Neural cell (in vitro differentiated cells): Measurements from ENCODE around the gene C4orf36. TPM values are rescaled to one million over a fixed set of nuclear protein-coding genes. Genes with fewer than 3 reads are reported as not detected.

ENCODE experiments used
- H2AFZ ChIP-seq: fragments of 200-600, 300-800 bp; sonication (generic), shearing (Covaris generic); 2 replicates; pipeline ENCODE4 v1.6.0; 2014; ENCODE audit warnings: low read depth, mild to moderate bottlenecking, antibody characterized with exemption, low read length, moderate library complexity
- H3F3A ChIP-seq: fragments of 200-600 bp; shearing (Covaris generic); 2 replicates; pipeline ENCODE4 v1.6.1; 2016; ENCODE audit warnings: mild to moderate bottlenecking, moderate library complexity, mixed read lengths, antibody characterized with exemption, low read length; ENCODE audit not compliant: insufficient read depth, poor library complexity, severe bottlenecking
- H3K27ac ChIP-seq: fragments of 200-600, 300-800 bp; sonication (generic), shearing (Covaris generic); 2 replicates; pipeline ENCODE4 v1.5.1; 2014; ENCODE audit warnings: mild to moderate bottlenecking, low read length, moderate library complexity
- H3K27me3 ChIP-seq: fragments of 300-800, 200-600 bp; sonication (generic), shearing (Covaris generic); 2 replicates; pipeline ENCODE4 v1.6.0; 2014; ENCODE audit warnings: mild to moderate bottlenecking, low read depth, low read length, moderate library complexity; ENCODE audit not compliant: insufficient read depth
- H3K36me3 ChIP-seq: fragments of 300-800, 200-600 bp; sonication (generic), shearing (Covaris generic); 2 replicates; pipeline ENCODE4 v1.5.1; 2014; ENCODE audit warnings: mild to moderate bottlenecking, antibody characterized with exemption, low read length, moderate library complexity; ENCODE audit not compliant: insufficient read depth
- H3K4me2 ChIP-seq: fragments of 300-800, 200-600 bp; sonication (generic), shearing (Covaris generic); 2 replicates; pipeline ENCODE4 v1.6.0; 2014; ENCODE audit warnings: mild to moderate bottlenecking, low read length
- H3K4me3 ChIP-seq: fragments of 300-800, 200-600 bp; sonication (generic), shearing (Covaris generic); 2 replicates; pipeline ENCODE4 v1.5.1; 2014; ENCODE audit warnings: mild to moderate bottlenecking, low read length, moderate library complexity
- H3K79me2 ChIP-seq: fragments of 200-600 bp; shearing (Covaris generic); replicated peaks from 2 replicates; pipeline ENCODE4 v1.6.0; 2014; ENCODE audit warnings: mild to moderate bottlenecking, low read length, moderate library complexity; ENCODE audit not compliant: insufficient read depth
- H3K9ac ChIP-seq: fragments of 300-800, 200-600 bp; sonication (generic), shearing (Covaris generic); 2 replicates; pipeline ENCODE4 v1.6.1; 2016; ENCODE audit warnings: mild to moderate bottlenecking, low read length, mixed read lengths
- H3K9me2 ChIP-seq: fragments of 200-600 bp; shearing (Covaris generic); 2 replicates; pipeline ENCODE4 v1.6.1; 2016; ENCODE audit warnings: mild to moderate bottlenecking, low read length, mixed read lengths; ENCODE audit not compliant: insufficient read depth
- H3K9me3 ChIP-seq: fragments of 200-600, 300-800 bp; sonication (generic), shearing (Covaris generic); 2 replicates; pipeline ENCODE4 v1.6.1; 2016; ENCODE audit warnings: mild to moderate bottlenecking, mixed run types, low read length, moderate library complexity, mixed read lengths
- H4K20me1 ChIP-seq: fragments of 200-600 bp; shearing (Covaris generic); 2 replicates; pipeline ENCODE4 v1.6.1; 2016; ENCODE audit warnings: mild to moderate bottlenecking, mixed run types; ENCODE audit not compliant: insufficient read depth
- EP300 ChIP-seq: fragments of 450-650 bp; conservative IDR thresholded peaks from 2 replicates; pipeline ENCODE4 v1.6.1; 2014; ENCODE audit warnings: antibody characterized with exemption, mild to moderate bottlenecking, moderate library complexity; ENCODE audit not compliant: poor library complexity, severe bottlenecking
- EZH2 ChIP-seq: fragments of 200-600, 300-800 bp; shearing (Covaris generic), sonication (generic); IDR thresholded peaks from 2 replicates; pipeline ENCODE4 v1.6.1; 2014; ENCODE audit warnings: antibody characterized with exemption, low read length, borderline replicate concordance, mild to moderate bottlenecking; ENCODE audit not compliant: insufficient read depth, poor library complexity, severe bottlenecking
- MXI1 ChIP-seq: fragments of 450-650 bp; conservative IDR thresholded peaks from 2 replicates; pipeline ENCODE4 v1.6.1; 2014; ENCODE audit warnings: antibody characterized with exemption, mild to moderate bottlenecking; ENCODE audit not compliant: poor library complexity, severe bottlenecking
- POLR2AphosphoS5 ChIP-seq: IDR thresholded peaks from 2 replicates; pipeline ENCODE4 v1.6.1; 2012
- RAD21 ChIP-seq: fragments of 450-650 bp; conservative IDR thresholded peaks from 2 replicates; pipeline ENCODE4 v1.6.1; 2014; ENCODE audit warnings: antibody characterized with exemption, mild to moderate bottlenecking, moderate library complexity
- SMC3 ChIP-seq: fragments of 450-650 bp; conservative IDR thresholded peaks from 2 replicates; pipeline ENCODE4 v1.6.1; 2014; ENCODE audit warnings: antibody characterized with exemption, mild to moderate bottlenecking, moderate library complexity; ENCODE audit not compliant: poor library complexity
- TAF1 ChIP-seq: IDR thresholded peaks from 2 replicates; pipeline ENCODE4 v1.6.1; 2012; ENCODE audit warnings: low read depth
- polyA plus RNA-seq: library from polyadenylated mRNA; depleted of rRNA; stranded (reverse); fragments of >200 nt; gene quantifications from 2 replicates; pipeline ENCODE4 v1.2.3, GENCODE V29; 2014
- TF ChIP-seq, protein P1 (sequence below): fragments of 450-650 bp; IDR thresholded peaks from 2 replicates; pipeline ENCODE4 v1.5.1; 2014; ENCODE audit warnings: antibody characterized with exemption, mild to moderate bottlenecking, moderate library complexity; ENCODE audit not compliant: poor library complexity, severe bottlenecking
- TF ChIP-seq, protein P2 (sequence below): IDR thresholded peaks from 2 replicates; pipeline ENCODE4 v1.6.1; 2012; ENCODE audit warnings: borderline replicate concordance

The C4orf36 gene
- polyA plus RNA-seq, 1 donor from 2014 or later = 1.5 TPM

DNA sequence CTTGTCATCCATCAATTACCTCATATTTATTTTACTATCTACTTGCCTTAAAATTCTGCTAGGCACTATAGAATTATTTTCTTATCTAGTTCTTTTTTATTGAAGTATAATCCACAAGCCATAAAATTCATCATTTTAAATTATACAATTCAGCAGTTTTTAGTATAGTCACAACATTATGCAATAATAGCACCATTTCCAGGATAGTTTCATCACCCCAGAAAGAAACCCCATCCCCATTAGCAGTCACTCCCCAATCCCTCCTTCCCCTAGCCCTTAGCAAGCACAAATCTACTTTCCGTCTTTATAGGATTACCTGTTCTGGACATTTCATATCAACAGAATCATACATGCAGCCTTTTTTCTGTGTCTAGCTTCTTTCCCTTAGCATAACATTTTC is 58.6 kb downstream of the C4orf36 start:
- no peaks in the 10 kb centered on the region for H3K9me3 ChIP-seq
- H3K9ac ChIP-seq = no peak overlapping the region
- H3K9me2 ChIP-seq = no peaks in the 10 kb centered on the region
- H3K4me3 ChIP-seq = no peak overlapping the region
- no peaks in the 10 kb centered on the region for H3K79me2 ChIP-seq
- H3K36me3 ChIP-seq = no peaks in the 10 kb centered on the region
- no peaks in the 10 kb centered on the region for H3K27me3 ChIP-seq
- no peaks in the 10 kb centered on the region for H4K20me1 ChIP-seq
- H2AFZ ChIP-seq = no peak overlapping the region
- H3K4me2 ChIP-seq = no peak overlapping the region
- TF ChIP-seq POLR2AphosphoS5 (no peak), EZH2 (no peak), RAD21 (no peak), EP300 (no peak), MXI1 (no peak), TAF1 (no peak), SMC3 (no peak)
- TF ChIP-seq, protein P1, sequence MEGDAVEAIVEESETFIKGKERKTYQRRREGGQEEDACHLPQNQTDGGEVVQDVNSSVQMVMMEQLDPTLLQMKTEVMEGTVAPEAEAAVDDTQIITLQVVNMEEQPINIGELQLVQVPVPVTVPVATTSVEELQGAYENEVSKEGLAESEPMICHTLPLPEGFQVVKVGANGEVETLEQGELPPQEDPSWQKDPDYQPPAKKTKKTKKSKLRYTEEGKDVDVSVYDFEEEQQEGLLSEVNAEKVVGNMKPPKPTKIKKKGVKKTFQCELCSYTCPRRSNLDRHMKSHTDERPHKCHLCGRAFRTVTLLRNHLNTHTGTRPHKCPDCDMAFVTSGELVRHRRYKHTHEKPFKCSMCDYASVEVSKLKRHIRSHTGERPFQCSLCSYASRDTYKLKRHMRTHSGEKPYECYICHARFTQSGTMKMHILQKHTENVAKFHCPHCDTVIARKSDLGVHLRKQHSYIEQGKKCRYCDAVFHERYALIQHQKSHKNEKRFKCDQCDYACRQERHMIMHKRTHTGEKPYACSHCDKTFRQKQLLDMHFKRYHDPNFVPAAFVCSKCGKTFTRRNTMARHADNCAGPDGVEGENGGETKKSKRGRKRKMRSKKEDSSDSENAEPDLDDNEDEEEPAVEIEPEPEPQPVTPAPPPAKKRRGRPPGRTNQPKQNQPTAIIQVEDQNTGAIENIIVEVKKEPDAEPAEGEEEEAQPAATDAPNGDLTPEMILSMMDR = no peak
- TF ChIP-seq, protein P2, sequence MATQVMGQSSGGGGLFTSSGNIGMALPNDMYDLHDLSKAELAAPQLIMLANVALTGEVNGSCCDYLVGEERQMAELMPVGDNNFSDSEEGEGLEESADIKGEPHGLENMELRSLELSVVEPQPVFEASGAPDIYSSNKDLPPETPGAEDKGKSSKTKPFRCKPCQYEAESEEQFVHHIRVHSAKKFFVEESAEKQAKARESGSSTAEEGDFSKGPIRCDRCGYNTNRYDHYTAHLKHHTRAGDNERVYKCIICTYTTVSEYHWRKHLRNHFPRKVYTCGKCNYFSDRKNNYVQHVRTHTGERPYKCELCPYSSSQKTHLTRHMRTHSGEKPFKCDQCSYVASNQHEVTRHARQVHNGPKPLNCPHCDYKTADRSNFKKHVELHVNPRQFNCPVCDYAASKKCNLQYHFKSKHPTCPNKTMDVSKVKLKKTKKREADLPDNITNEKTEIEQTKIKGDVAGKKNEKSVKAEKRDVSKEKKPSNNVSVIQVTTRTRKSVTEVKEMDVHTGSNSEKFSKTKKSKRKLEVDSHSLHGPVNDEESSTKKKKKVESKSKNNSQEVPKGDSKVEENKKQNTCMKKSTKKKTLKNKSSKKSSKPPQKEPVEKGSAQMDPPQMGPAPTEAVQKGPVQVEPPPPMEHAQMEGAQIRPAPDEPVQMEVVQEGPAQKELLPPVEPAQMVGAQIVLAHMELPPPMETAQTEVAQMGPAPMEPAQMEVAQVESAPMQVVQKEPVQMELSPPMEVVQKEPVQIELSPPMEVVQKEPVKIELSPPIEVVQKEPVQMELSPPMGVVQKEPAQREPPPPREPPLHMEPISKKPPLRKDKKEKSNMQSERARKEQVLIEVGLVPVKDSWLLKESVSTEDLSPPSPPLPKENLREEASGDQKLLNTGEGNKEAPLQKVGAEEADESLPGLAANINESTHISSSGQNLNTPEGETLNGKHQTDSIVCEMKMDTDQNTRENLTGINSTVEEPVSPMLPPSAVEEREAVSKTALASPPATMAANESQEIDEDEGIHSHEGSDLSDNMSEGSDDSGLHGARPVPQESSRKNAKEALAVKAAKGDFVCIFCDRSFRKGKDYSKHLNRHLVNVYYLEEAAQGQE = no peak
- no peak overlapping the region for H3K27ac ChIP-seq
- no peaks in the 10 kb centered on the region for H3F3A ChIP-seq

DNA sequence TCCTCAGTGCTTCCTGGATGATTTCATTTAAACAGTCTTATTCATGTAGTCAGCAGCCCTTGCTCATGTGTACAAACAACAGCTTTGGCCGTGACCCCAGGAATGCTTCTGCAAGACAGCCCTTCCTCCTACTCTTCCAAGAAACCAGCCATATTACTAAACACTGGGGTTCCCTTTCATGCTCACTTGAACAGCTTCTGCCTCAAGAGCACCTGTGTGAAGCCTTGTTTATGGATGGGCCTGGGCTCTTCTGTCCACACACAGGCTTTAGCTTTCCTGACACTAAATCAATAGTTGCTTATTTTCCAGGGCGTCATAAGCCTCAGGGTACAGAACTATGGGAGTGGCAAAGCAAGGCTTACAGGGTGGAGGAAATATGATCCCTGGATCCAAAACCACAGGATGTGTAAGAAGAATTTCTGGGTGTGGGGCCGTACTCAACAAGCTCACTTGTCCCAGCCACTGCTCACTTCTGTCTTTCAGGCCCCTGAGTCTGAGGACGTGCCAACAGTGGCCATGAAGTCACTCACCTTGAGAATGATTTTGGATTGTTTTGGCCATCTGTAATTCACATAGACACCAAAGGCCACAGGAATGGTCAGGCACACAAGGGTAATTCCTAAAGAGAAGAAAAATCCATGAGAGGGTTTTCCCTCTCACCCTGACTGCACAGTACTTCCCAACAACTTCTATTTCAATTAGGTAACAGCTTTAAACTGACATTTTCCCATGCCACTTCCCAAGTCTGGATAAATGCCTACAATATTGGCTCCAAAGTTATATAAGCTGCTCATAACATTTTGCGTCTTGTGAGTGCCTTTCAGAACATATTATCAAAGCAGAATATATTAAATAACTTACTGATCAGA is 60.7 kb downstream of the C4orf36 start:
- Histone ChIP-seq H3K27ac (no peak overlapping the region), H3K79me2 (no peaks in the 10 kb centered on the region), H4K20me1 (no peaks in the 10 kb centered on the region), H3K9me2 (no peaks in the 10 kb centered on the region), H3K4me3 (no peak overlapping the region), H3K9ac (no peak overlapping the region), H3K9me3 (no peaks in the 10 kb centered on the region), H3K36me3 (no peaks in the 10 kb centered on the region), H3K27me3 (no peaks in the 10 kb centered on the region), H3K4me2 (no peak overlapping the region), H2AFZ (no peak overlapping the region), H3F3A (no peaks in the 10 kb centered on the region)
- TF ChIP-seq EP300 (no peak), POLR2AphosphoS5 (no peak)

Other genes with a start within 250 kb of the C4orf36 start
- not detected in 2 replicates for gene SLC10A6, start 43.0 kb downstream of the C4orf36 start, polyA plus RNA-seq
- 0.63 and 0.94 TPM in 2 replicates for gene AFF1, start 42.6 kb upstream of the C4orf36 start, polyA plus RNA-seq